ENCODE measurements around the gene HIRA.

DNA sequence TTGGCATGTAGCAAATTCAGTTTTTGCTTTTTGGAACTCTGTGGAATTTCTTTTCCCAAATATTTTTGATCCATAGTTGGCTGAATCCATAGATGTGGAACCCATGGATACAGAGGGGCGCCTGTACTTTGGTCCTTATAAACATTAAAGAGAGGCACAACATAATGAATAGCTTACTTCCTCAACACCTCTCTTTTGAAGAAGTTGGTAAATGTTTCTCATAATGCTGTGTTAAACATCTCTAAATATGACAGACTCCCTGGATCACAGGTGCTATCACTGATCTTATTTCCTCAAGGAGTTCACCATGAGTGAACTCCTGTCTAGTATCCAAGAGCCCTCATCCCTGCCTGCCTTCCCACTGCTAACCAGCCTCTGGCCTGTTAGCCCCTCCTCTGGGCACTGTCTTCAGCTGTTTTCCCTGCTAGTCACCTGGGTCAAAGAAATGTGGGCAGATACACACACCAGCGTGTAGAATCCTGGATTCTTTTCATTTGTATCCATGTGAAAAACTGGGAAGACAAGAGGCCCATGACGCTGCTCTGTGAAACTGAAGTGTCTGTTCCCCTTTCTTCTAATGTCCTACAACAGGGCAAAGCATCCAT, 63.7 kb downstream of the HIRA start:
- TF ChIP-seq, protein P1, sequence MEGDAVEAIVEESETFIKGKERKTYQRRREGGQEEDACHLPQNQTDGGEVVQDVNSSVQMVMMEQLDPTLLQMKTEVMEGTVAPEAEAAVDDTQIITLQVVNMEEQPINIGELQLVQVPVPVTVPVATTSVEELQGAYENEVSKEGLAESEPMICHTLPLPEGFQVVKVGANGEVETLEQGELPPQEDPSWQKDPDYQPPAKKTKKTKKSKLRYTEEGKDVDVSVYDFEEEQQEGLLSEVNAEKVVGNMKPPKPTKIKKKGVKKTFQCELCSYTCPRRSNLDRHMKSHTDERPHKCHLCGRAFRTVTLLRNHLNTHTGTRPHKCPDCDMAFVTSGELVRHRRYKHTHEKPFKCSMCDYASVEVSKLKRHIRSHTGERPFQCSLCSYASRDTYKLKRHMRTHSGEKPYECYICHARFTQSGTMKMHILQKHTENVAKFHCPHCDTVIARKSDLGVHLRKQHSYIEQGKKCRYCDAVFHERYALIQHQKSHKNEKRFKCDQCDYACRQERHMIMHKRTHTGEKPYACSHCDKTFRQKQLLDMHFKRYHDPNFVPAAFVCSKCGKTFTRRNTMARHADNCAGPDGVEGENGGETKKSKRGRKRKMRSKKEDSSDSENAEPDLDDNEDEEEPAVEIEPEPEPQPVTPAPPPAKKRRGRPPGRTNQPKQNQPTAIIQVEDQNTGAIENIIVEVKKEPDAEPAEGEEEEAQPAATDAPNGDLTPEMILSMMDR (IDR thresholded peaks at IDR 0.05; ENCODE audit: low read length): no peak
- TF ChIP-seq EZH2 (optimal IDR thresholded peaks at IDR 0.05; ENCODE audit: low read depth, low read length): no peak
